ENCODE measurements around the gene NFIA.
"Not testable (repeated sequence)": the region's sequence is repeated elsewhere in the genome, so short reads cannot be mapped to it uniquely, and the experiment has no call there.

Gene NFIA

GRCh38 chr1:61120246-61120840, 38.0 kb downstream of the NFIA start:
- no peak for DNase-seq (ENCODE audit: low read depth, low spot score)
- Histone ChIP-seq H3K4me3 (ENCODE audit: low read length) (no peak overlapping the region), H3K4me1 (ENCODE audit: control insufficient read depth, insufficient read depth, low read length) (no peaks in the 10 kb centered on the region), H3K27me3 (ENCODE audit: control insufficient read depth, insufficient read depth, low read length) (no peaks in the 10 kb centered on the region), H3K9me3 (ENCODE audit: control insufficient read depth, insufficient read depth, low read length) (no peaks in the 10 kb centered on the region), H3K36me3 (ENCODE audit: control insufficient read depth, insufficient read depth, low read length) (no peaks in the 10 kb centered on the region), H3K27ac (ENCODE audit: low read length) (no peak overlapping the region)
- no CpG with 5 or more reads among the region's 5 CpGs for WGBS (ENCODE audit: insufficient coverage, insufficient read length)

- Histone ChIP-seq H3K4me3 (ENCODE audit: low read length) (no peak overlapping the region), H3K27ac (ENCODE audit: low read length) (no peak overlapping the region), H3K36me3 (ENCODE audit: control insufficient read depth, insufficient read depth, low read length) (no peaks in the 10 kb centered on the region), H3K9me3 (ENCODE audit: control insufficient read depth, insufficient read depth, low read length) (no peaks in the 10 kb centered on the region), H3K27me3 (ENCODE audit: control insufficient read depth, insufficient read depth, low read length) (no peaks in the 10 kb centered on the region), H3K4me1 (ENCODE audit: control insufficient read depth, insufficient read depth, low read length) (peaks cover 1% of the 10 kb centered on the region; the same call in 1 of the 2 replicates)
- DNase-seq (ENCODE audit: low read depth, low spot score) = no peak
- WGBS (ENCODE audit: insufficient coverage, insufficient read length) = no CpG with 5 or more reads among the region's 2 CpGs
These were observed 38.6 kb downstream of the NFIA start for GRCh38 chr1:61120998-61121397.

GRCh38 chr1:61121631-61122030, 39.3 kb downstream of the NFIA start:
- Histone ChIP-seq H3K9me3 (ENCODE audit: control insufficient read depth, insufficient read depth, low read length) (no peaks in the 10 kb centered on the region), H3K36me3 (ENCODE audit: control insufficient read depth, insufficient read depth, low read length) (no peaks in the 10 kb centered on the region), H3K27ac (ENCODE audit: low read length) (no peak overlapping the region), H3K27me3 (ENCODE audit: control insufficient read depth, insufficient read depth, low read length) (no peaks in the 10 kb centered on the region), H3K4me1 (ENCODE audit: control insufficient read depth, insufficient read depth, low read length) (peaks cover 1% of the 10 kb centered on the region; the same call in 1 of the 2 replicates), H3K4me3 (ENCODE audit: low read length) (no peak overlapping the region)
- DNase-seq (ENCODE audit: low read depth, low spot score) = no peak

- WGBS (ENCODE audit: insufficient coverage, insufficient read length) = no CpG with 5 or more reads among the region's 2 CpGs
- H3K4me1 ChIP-seq (ENCODE audit: control insufficient read depth, insufficient read depth, low read length) = peaks cover 1% of the 10 kb centered on the region; the same call in 1 of the 2 replicates
- DNase-seq (ENCODE audit: low read depth, low spot score) = no peak
- H3K27me3 ChIP-seq (ENCODE audit: control insufficient read depth, insufficient read depth, low read length) = no peaks in the 10 kb centered on the region
- no peak overlapping the region for H3K27ac ChIP-seq (ENCODE audit: low read length)
- H3K9me3 ChIP-seq (ENCODE audit: control insufficient read depth, insufficient read depth, low read length) = no peaks in the 10 kb centered on the region
- H3K36me3 ChIP-seq (ENCODE audit: control insufficient read depth, insufficient read depth, low read length) = no peaks in the 10 kb centered on the region
- H3K4me3 ChIP-seq (ENCODE audit: low read length) = no peak overlapping the region
These were observed 40.0 kb downstream of the NFIA start for GRCh38 chr1:61122389-61122788.

GRCh38 chr1:61123326-61123725, 41.0 kb downstream of the NFIA start:
- Histone ChIP-seq H3K27ac (ENCODE audit: low read length) (no peak overlapping the region), H3K27me3 (ENCODE audit: control insufficient read depth, insufficient read depth, low read length) (no peaks in the 10 kb centered on the region), H3K36me3 (ENCODE audit: control insufficient read depth, insufficient read depth, low read length) (no peaks in the 10 kb centered on the region), H3K4me1 (ENCODE audit: control insufficient read depth, insufficient read depth, low read length) (peaks cover 1% of the 10 kb centered on the region; the same call in 1 of the 2 replicates), H3K4me3 (ENCODE audit: low read length) (no peak overlapping the region), H3K9me3 (ENCODE audit: control insufficient read depth, insufficient read depth, low read length) (no peaks in the 10 kb centered on the region)
- WGBS (ENCODE audit: insufficient coverage, insufficient read length) = 100% methylated on average over 1 of the region's 2 CpGs
- DNase-seq (ENCODE audit: low read depth, low spot score) = no peak

- Histone ChIP-seq H3K4me3 (ENCODE audit: low read length) (no peak overlapping the region), H3K27ac (ENCODE audit: low read length) (no peak overlapping the region), H3K27me3 (ENCODE audit: control insufficient read depth, insufficient read depth, low read length) (no peaks in the 10 kb centered on the region), H3K36me3 (ENCODE audit: control insufficient read depth, insufficient read depth, low read length) (no peaks in the 10 kb centered on the region), H3K9me3 (ENCODE audit: control insufficient read depth, insufficient read depth, low read length) (no peaks in the 10 kb centered on the region), H3K4me1 (ENCODE audit: control insufficient read depth, insufficient read depth, low read length) (peaks cover 1% of the 10 kb centered on the region; the same call in 1 of the 2 replicates)
- no CpG with 5 or more reads among the region's 2 CpGs for WGBS (ENCODE audit: insufficient coverage, insufficient read length)
- no peak for DNase-seq (ENCODE audit: low read depth, low spot score)
These were observed 41.7 kb downstream of the NFIA start for GRCh38 chr1:61124078-61124477.

GRCh38 chr1:61124696-61125095, 42.3 kb downstream of the NFIA start:
- Histone ChIP-seq H3K36me3 (ENCODE audit: control insufficient read depth, insufficient read depth, low read length) (no peaks in the 10 kb centered on the region), H3K4me1 (ENCODE audit: control insufficient read depth, insufficient read depth, low read length) (peaks cover 1% of the 10 kb centered on the region; the same call in 1 of the 2 replicates), H3K9me3 (ENCODE audit: control insufficient read depth, insufficient read depth, low read length) (no peaks in the 10 kb centered on the region), H3K27ac (ENCODE audit: low read length) (no peak overlapping the region), H3K27me3 (ENCODE audit: control insufficient read depth, insufficient read depth, low read length) (no peaks in the 10 kb centered on the region), H3K4me3 (ENCODE audit: low read length) (no peak overlapping the region)
- no CpG with 5 or more reads among the region's 3 CpGs for WGBS (ENCODE audit: insufficient coverage, insufficient read length)
- DNase-seq (ENCODE audit: low read depth, low spot score) = no peak

GRCh38 chr1:61125263-61125662, 42.9 kb downstream of the NFIA start:
- Histone ChIP-seq H3K36me3 (ENCODE audit: control insufficient read depth, insufficient read depth, low read length) (no peaks in the 10 kb centered on the region), H3K9me3 (ENCODE audit: control insufficient read depth, insufficient read depth, low read length) (no peaks in the 10 kb centered on the region), H3K4me1 (ENCODE audit: control insufficient read depth, insufficient read depth, low read length) (peaks cover 1% of the 10 kb centered on the region; the same call in 1 of the 2 replicates), H3K27me3 (ENCODE audit: control insufficient read depth, insufficient read depth, low read length) (no peaks in the 10 kb centered on the region), H3K4me3 (ENCODE audit: low read length) (no peak overlapping the region), H3K27ac (ENCODE audit: low read length) (no peak overlapping the region)
- WGBS (ENCODE audit: insufficient coverage, insufficient read length) = no CpG with 5 or more reads among the region's 7 CpGs
- no peak for DNase-seq (ENCODE audit: low read depth, low spot score)

GRCh38 chr1:61125895-61126294, 43.5 kb downstream of the NFIA start:
- no peak overlapping the region for H3K27ac ChIP-seq (ENCODE audit: low read length)
- H3K9me3 ChIP-seq (ENCODE audit: control insufficient read depth, insufficient read depth, low read length) = no peaks in the 10 kb centered on the region
- peaks cover 1% of the 10 kb centered on the region; the same call in 1 of the 2 replicates for H3K4me1 ChIP-seq (ENCODE audit: control insufficient read depth, insufficient read depth, low read length)
- H3K27me3 ChIP-seq (ENCODE audit: control insufficient read depth, insufficient read depth, low read length) = no peaks in the 10 kb centered on the region
- H3K4me3 ChIP-seq (ENCODE audit: low read length) = no peak overlapping the region
- no CpG with 5 or more reads among the region's 3 CpGs for WGBS (ENCODE audit: insufficient coverage, insufficient read length)
- no peaks in the 10 kb centered on the region for H3K36me3 ChIP-seq (ENCODE audit: control insufficient read depth, insufficient read depth, low read length)
- DNase-seq (ENCODE audit: low read depth, low spot score) = no peak

GRCh38 chr1:61126843-61127242, 44.5 kb downstream of the NFIA start:
- not testable (repeated sequence) for H3K9me3 ChIP-seq (ENCODE audit: control insufficient read depth, insufficient read depth, low read length); H3K27me3 ChIP-seq (ENCODE audit: control insufficient read depth, insufficient read depth, low read length); H3K4me1 ChIP-seq (ENCODE audit: control insufficient read depth, insufficient read depth, low read length); H3K36me3 ChIP-seq (ENCODE audit: control insufficient read depth, insufficient read depth, low read length); H3K27ac ChIP-seq (ENCODE audit: low read length); DNase-seq (ENCODE audit: low read depth, low spot score); H3K4me3 ChIP-seq (ENCODE audit: low read length)
- WGBS (ENCODE audit: insufficient coverage, insufficient read length) = no CpG with 5 or more reads among the region's 12 CpGs

GRCh38 chr1:61130338-61131000, 48.1 kb downstream of the NFIA start:
- Histone ChIP-seq H3K9me3 (ENCODE audit: control insufficient read depth, insufficient read depth, low read length) (no peaks in the 10 kb centered on the region), H3K27me3 (ENCODE audit: control insufficient read depth, insufficient read depth, low read length) (no peaks in the 10 kb centered on the region), H3K36me3 (ENCODE audit: control insufficient read depth, insufficient read depth, low read length) (no peaks in the 10 kb centered on the region), H3K27ac (ENCODE audit: low read length) (no peak overlapping the region), H3K4me1 (ENCODE audit: control insufficient read depth, insufficient read depth, low read length) (peaks cover 1% of the 10 kb centered on the region; the same call in 1 of the 2 replicates), H3K4me3 (ENCODE audit: low read length) (no peak overlapping the region)
- no CpG with 5 or more reads among the region's 6 CpGs for WGBS (ENCODE audit: insufficient coverage, insufficient read length)
- no peak for DNase-seq (ENCODE audit: low read depth, low spot score)
